HPDE6-E6E7 (cell line): ENCODE measurements around the gene TMEM260.
"Not testable (repeated sequence)": the region's sequence is repeated elsewhere in the genome, so short reads cannot be mapped to it uniquely, and the experiment has no call there.

Experiments used
- DNase-seq: peaks from one replicate; pipeline ENCODE4 v3.0.0; 2011; ENCODE audit warnings: missing footprints; ENCODE audit errors: extremely low spot score

Gene TMEM260

DNA sequence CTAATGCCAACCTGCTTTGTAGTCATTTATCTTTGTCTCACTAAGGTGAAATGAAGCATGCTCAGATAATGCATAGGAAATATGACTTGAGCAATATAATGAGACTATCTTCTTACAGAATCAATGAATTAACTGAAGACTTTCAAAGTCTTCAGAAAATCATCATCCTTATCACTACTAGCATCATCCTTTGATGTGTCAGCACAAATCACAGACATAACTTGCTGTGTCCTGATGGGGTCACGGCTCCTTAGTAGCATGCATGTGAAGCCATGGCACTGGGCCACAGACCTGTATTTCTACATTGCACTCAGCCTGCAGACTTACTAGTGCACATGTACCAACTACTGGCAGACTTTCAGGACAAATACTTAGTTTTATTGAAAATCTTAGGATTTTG, 18.9 kb downstream of the TMEM260 start:
- no peak for DNase-seq

DNA sequence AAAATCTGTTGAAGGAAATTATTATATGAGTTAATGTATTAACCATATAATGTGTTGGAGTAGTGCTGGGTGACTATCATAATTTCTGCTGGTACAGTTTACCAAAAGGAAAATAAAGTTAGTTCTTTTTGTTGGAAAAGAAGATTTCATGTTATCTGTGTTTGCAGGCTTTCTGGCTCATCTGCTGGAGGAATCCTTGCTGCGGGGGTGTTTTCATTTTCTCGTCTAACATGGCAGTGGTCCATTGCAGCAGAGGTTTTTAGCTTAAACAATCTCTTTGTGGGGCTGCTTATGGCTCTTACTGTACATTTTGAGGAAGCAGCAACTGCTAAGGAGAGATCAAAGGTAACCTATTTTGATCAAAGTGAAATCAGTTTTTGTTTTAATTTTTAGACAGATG, 24.1 kb downstream of the TMEM260 start:
- DNase-seq = no peak

DNA sequence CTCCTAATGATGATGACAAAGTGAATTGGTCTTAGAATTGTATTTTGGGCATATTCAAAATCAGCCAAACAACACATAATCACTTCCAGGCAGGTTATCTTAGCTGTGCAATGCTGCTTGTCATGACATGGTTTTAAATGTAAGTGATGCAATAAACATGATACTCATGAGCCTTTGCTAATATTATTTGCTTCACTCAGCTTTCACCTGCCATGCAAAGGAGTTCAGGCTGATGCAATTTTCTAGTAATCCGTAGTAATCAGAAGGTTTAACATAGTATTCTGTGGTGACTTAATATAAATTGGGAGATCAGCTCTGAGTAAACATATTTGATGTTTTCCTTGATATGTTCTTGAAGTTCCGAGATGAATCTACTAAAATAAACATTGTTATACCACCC, 29.1 kb downstream of the TMEM260 start:
- DNase-seq = peak; percentile 2

DNA sequence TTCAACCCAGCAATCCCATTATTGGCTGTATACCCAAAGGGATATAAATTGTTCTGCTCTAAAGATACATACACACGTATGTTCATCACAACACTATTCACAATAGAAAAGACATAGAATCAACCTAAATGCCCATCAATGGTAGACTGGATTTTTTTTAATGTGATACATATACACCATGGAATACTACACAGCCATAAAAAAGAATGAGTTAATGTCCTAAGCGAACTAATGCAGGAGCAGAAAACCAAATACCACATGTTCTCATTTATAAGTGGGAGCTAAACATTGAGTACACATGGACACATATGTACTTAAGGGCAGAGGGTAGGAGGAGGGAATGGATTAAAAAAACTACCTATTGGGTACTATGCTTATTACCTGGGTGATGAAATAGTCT, 32.1 kb downstream of the TMEM260 start:
- not testable (repeated sequence) for DNase-seq

DNA sequence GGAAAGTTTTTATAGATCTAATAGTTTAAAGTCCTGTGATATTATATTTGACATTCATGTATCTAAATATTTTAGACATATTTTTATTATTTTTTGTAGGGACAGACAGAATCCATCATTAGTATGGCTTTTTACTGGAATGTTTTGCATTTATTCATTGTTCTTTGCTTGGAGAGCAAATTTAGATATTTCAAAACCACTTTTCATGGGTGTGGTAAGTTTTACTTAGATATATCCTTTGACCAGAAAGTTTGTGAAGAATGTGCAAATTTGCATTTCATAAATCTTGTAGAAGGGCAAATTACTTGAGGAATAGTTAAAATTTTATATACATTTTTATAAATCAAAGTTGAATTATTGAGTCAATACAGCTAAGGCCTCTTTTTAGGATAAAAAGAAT, 37.5 kb downstream of the TMEM260 start:
- DNase-seq = no peak

DNA sequence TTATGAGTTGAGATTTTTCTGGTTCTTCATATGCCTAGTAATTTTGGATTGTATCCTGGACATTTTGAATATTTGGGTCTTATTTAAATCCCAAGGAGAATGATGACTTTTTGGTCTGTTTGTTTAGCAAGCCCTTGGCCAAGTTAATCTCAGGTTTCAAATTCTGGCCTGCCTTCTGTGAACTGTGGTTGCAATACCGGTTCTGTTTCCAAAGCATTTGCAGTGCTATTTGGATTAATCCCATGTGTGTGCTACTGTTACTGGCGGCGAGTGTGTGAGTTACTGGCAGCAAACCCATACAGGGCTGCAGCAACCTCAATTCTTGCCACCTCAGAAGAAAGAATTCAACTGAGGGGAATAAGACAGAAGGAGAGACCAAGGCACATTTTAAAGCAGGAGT, 51.1 kb downstream of the TMEM260 start:
- DNase-seq = no peak

DNA sequence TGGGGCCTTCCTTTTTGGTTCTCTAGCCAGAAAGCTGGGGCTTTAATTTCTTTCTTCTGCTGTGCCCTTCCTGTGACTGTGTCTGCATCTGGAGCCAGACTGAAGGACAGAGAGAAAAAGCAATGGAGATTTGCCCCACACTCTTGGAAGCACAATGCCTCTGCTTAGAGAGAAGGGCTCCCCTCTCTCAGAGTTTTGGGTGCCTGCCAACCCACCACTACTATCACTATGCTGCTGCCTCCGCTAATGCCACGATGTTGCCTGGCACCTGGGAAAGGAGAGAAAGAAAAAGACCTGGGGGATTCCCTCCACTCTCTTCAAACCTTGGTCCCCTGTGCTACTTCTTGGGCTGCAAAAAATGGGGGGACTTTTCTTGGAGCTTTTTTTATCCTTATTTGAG, 52.6 kb downstream of the TMEM260 start:
- no peak for DNase-seq

DNA sequence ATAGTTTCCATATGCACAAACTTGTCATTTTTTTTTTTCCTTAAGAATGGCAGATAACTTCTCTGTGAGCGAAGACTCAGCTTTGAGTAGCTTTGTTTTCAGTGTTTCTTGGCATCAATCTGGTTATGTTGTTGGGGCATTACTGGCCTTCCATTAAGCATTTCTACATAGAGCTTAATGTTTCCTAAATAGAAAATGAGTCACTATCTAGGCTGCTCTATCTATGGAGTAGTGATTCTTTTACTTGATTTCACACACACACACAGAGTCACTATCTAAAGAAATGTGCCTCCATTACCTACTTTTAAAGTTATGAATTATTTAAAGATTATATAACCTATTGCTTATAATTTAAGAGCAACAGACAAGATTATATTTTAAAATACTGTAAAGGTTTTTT, 53.9 kb downstream of the TMEM260 start:
- DNase-seq = no peak

DNA sequence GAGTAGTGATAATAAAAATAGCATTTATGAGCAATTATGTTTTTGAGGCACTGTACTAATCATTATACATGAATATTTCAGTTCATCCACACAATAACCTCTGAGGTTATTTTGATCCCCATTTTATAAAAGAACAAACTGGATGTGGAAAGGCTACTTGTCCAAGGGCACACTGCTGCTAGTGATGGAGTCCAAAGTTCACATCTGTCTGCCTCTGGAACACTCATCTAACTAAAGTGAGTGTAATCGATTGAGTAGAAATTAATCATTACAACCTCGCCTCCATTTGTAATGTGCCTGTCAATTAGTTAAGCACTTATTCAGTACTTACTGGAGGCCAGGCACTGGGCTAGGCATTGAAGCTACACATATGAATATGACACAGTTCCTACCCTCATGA, 55.4 kb downstream of the TMEM260 start:
- no peak for DNase-seq

DNA sequence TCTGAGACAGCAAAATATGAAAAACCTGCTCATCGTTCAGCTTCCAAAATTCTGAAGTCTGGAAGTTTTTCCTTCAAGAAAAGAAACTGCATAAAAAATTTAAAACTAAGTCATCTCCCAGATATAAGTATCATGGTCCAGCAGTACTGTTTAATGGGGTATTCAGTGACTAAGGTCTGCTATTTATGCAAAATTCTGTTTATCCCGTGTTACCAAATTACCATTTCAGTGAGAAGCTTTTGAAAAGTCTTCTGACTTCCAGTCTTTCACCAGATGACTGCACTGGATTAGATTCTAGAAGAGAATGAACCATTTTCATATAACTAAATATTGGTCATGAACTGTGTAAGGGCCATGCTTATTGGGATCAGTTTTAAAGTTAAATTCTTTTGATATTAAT, 67.9 kb downstream of the TMEM260 start:
- no peak for DNase-seq

DNA sequence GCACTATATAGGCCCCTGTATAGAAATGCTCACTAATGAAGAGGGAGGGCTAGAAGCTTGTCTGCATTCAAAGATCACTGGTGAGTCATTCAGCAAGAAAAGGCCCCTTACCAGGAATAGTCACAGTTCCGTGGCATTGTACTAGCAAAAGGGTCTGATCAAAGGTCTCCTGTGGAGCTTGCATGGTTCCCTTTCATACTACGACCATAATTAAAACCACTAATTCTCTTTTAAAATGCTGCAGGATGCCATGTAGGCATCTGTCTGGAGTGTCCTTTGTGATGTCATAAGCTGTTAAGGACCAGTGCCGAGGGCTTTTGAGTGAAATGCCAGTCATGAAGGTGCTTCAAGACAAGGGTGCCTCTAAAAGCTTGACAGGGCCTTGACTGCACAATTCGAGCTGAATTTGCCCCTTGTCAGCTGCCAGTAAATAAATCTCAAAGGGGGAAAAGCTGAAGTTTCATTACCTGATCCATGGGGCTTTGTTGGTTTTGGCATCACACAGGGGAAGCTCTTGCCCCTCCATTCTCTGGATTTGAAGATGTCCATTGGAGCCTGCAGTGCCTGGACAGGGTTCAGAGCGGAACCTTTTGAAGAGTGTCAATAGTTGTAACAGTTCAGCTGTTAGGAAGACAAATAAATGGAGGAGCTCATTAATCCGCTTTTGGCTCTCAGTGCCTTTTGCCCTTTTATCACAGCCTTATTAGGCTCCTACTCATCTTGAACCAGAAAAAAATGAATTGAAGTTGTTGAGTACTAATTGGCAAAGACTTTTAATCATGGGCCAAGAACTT, 69.1 kb downstream of the TMEM260 start:
- DNase-seq = no peak

DNA sequence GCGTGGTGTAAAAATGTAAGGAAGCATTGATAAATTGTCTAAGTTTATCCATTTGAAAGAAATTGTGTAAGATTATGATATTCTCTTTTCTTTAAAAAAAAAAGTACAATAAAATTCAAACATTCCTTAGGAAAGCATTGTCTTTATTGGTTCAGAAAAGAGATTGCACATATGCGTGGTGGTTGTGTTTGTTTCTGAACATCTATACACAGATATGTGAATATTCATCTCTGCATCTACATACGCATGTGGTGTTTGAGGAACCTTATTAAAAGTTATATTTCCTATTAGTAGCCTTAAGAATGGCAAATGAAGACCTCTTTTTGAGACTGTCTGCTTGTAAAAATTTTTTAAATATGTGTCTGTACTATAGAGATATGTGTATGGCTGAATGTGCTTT, 69.8 kb downstream of the TMEM260 start:
- DNase-seq = no peak

DNA sequence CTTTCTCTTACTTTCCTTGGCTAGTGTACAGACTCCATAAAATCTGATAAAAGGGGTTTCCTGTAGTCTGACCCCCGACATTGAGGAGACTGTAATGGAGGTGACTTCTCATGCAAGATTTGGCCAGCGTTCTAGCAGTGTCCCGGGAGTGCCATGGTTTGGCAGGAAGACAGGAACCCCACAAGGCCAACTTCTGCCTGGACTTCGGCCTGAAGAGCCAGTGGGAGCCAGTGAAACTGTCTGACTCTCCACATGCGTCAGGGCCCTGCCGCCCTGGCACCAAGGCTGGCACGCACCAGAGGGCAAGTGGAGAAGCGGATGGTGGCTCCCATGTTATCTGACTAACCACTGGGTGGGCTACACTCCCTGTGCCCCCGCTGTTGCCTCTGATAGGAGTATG, 70.5 kb downstream of the TMEM260 start:
- no peak for DNase-seq

DNA sequence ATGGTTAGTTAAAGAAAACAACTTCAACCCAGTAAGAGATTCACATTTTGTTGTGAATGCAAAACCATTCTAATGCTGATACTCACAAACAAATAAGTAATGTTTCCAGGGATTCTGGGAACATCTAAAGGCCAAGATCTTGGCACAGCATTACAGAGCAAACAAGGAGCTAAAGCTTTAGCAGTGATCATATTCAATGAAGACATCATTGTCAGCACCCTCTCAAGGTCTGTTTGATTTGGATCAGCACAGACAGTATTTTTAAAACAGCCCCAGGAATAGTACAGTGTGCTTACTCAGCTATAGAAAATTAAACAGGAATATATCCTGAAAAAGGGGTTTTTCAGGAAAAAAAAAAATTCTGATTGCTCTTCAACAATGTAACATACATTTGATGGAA, 71.4 kb downstream of the TMEM260 start:
- no peak for DNase-seq

DNA sequence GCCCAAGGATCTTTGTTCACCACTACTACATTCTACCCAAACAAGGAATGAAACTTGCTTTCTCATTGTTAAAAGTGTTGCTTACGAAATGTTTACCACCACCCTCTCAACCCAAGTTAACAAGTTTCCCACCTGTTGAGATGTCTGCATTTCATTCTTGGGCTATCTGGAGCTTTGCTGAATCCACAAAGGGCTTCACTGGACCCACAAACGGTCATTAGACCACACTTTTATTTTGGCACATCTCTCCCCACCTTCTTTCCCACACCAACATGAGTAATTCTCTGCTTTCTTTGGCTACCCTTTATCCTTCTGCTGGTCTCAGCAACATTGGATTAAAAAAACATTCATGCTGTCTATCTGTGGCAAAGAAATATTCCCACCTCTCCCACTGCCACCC, 78.0 kb downstream of the TMEM260 start:
- no peak for DNase-seq

DNA sequence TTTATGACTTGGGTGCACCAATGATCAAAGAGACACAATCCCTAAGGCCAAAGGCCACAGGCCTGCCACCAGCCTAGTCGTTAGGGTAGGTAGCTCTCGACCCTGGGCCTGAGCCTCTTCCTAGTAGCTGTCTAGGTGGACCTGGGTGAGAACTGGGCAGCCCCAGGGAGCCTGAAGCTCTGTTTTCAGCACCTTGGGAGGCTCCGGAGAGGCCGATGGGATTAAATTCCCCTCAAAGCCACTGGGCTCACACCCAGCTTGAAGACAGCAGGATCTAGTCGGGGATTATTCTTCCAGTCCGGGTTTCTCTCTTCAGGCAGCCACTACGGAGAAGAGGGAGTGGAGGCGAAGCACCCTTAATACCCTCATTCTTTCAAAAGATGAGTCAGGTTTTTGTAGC, 79.8 kb downstream of the TMEM260 start:
- no peak for DNase-seq

DNA sequence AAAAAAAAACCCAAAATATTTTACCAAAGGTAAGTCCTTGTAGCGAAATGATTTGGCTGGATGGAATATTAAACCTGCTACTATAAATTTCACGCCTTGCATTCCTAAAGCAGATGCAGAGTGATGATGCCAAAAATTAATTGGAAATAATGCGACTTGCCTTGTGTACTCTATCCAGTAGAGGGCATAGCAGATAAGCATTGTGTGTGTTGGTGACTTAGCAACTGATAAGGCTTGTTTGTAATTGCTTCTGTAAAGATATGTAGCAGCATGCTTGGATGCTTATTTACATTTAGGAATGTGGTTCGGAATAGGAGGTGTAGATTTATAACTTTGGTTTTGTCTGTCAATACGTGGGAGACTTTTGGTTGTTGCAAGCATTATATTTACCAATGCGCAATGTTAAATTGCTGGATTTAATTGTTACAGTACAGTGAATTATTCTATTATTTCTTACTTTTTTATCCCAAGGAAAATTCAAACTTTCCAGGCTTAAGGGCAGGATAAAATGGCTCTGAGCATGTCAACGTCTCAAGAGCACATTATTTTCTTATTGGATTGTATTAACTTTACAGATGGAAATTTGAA, 80.5 kb downstream of the TMEM260 start:
- DNase-seq = peak; percentile 62

DNA sequence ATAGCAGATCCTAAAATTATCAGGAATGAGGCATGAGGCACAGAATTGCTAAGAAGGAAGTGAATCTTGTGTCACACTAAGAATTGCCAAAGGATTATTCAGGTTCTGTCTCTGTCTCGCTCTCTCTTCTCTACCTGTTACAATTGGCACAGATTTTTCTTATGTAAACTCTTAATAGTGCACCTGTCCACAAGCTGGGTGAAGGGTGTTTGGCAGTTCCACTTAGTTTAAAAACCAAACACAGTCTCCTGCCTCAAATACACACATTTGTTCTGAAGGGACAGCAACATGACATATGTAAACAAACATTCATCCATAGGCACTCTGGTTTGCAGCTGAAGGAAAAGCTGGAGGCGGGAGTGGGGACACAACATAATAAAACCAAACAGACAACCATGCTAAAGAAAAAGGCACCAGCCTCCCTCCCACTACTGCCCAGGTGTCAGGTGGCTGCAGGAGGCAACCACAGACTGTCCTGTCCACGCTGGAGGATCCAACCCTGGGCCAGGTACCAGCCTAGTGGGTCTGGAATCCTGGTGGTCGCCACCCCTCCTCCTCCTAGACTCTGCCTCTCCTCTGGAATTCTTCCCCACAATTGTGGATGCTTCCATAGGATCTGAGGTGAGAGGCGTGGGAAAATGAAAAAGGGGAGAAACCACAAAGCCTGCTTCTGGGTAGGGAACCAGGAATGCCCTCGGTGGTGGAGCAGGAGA, 81.2 kb downstream of the TMEM260 start:
- no peak for DNase-seq

DNA sequence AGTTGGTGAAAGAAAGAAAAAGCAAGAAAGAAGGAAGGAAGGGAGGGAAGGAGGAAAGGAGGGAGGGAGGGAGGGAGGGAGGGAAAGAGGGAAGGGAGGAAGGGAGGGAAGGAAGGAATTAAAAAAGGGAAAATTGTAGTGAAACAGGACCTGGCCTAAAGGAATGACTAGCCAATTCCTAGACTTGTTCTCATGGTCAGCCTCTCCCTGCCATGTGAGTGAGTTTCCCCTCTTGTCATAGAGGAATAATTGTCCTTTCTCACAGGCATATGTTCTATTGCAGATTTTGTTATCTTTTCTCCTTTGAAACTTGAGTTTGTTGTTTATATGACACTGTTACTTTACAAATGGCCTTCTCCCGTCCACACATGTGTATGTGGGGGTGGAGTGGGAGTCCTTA, 81.9 kb downstream of the TMEM260 start:
- no peak for DNase-seq

DNA sequence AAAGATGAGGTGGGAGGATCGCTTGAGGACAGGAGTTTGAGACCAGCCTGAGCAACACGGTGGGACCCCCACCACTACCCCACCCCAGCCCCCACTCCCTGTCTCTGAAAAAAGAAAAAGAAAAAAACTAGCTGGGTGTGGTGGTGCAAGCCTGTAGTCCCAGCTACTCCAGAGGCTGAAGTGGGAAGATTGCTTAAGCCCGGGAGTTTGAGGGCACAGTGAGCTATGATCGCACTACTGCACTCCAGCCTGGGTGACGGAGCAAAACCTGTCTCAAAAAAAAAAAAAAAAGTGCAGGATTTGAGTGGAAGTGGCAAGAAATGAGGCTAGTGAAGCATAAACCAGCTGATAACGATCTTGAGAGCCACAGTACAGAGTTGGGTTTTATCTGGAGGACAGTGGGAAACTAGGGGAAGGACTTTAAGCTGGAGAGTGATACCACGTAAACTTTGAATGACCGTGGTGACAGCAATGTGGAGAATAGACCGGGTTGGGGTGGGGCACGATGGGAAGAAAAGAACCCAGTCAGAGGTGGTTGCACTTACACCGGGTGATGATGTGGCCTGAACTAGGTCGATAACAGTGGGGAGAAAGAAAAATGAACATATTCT, 85.3 kb downstream of the TMEM260 start:
- no peak for DNase-seq

DNA sequence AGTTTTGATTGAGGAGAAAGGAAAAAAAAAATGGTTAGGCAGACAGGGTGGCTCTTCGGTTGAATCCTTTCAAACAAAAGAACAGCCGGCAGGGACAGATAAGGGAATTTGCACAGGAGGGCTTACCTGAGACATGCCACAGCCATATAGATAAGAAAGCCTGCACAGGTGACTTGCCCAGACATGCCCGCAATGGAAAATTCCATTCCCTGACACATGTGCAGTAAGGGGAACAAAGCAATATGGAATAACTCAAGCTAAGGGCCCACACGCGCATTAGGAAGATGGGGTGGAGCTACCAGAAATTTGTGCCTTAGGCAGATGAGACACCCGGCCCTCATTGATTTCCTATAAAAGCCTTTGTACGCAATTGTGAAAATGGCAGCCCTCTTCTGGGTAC, 86.7 kb downstream of the TMEM260 start:
- DNase-seq = no peak

DNA sequence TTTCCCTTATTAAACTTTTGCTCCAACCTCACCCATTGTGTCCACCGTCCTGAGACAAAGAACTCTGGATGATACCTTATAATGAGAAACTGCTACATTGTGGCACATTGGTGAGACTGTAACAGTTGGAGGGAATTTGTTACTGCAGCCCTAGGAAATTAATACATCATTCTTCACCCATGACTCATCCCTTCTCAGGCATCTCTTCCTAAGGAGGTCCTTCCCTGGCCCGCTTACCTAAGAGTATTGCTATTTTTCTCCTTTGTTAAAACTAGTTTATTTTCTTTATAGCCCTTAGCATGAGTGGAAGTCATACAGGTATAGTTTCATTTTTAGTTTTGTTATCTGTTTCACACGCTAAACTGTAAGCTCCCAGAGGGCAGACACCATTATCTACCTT, 87.1 kb downstream of the TMEM260 start:
- no peak for DNase-seq

DNA sequence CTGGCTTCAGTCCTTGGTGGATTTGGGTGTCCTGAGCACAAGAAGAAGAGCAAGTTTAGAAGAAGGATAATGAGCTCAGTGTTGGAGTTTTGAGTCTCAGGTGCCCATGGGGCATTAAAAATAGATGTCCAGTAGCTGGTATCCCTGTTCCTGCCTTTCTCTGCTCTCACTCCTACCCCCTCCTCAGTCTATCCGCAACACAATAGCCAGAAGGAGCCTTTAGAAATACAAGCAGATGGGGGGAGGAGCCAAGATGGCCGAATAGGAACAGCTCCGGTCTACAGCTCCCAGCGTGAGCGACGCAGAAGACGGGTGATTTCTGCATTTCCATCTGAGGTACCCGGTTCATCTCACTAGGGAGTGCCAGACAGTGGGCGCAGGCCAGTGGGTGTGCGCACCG, 87.7 kb downstream of the TMEM260 start:
- DNase-seq = not testable (repeated sequence)
